ENCODE measurements around the gene VPS50. TPM values are rescaled to one million over a fixed set of nuclear protein-coding genes. Genes with fewer than 3 reads are reported as not detected.

Gene VPS50
- total and polyA plus RNA-seq, 2 donors (not counting 3 experiments of a cell fraction or from before 2014, with no cell fraction given) = 6.6 to 25.6 TPM

GRCh38 chr7:93315896-93316295, 83.7 kb downstream of the VPS50 start:
- CTCF ChIA-PET = no interaction called here
- no peak for FAIRE-seq
- intact Hi-C loops (cut with micrococcal nuclease) = no loop called here
- Histone ChIP-seq H3K36me3 (ENCODE audit: control insufficient read depth in 2 of 2, extremely low read depth in 1 of 2, insufficient read depth in 2 of 2, low read length in 2 of 2) (peaks cover 2% of the 10 kb centered on the region in 2 experiments), H3K9me3 (replicated peaks; ENCODE audit: control insufficient read depth, insufficient read depth, low read length) (no peaks in the 10 kb centered on the region), H3K9me1 (replicated peaks; ENCODE audit: control insufficient read depth, extremely low read depth, insufficient read depth, low read length) (no peaks in the 10 kb centered on the region), H3K27ac (ENCODE audit: insufficient read depth, low read depth, low read length) (no peak overlapping the region), H3K4me1 (ENCODE audit: control insufficient read depth, extremely low read depth, insufficient read depth, low read length) (peaks cover 13% of the 10 kb centered on the region), H3K9ac (replicated peaks; ENCODE audit: extremely low read depth, insufficient read depth, low read length) (no peak overlapping the region), H2AFZ (ENCODE audit: low read depth, low read length) (no peak overlapping the region), H3K4me3 (replicated peaks in 1 of 3; ENCODE audit: insufficient read depth in 1 of 3, low read depth in 1 of 3, low read length in 3 of 3) (no peak overlapping the region), H3K27me3 (ENCODE audit: control insufficient read depth in 2 of 2, insufficient read depth in 2 of 2, low read length in 2 of 2) (no peaks in the 10 kb centered on the region), H4K20me1 (replicated peaks; ENCODE audit: control insufficient read depth, extremely low read depth, insufficient read depth, low read length) (no peaks in the 10 kb centered on the region), H3K79me2 (ENCODE audit: control insufficient read depth, insufficient read depth, low read length) (no peaks in the 10 kb centered on the region), H3K4me2 (ENCODE audit: insufficient read depth, low read length) (peak overlapping the region; percentile 14)
- peak; percentile 31 for DNase-seq (ENCODE audit: low read depth, low spot score)
- no peak for TF ChIP-seq GATA2 (IDR thresholded peaks at IDR 0.05; ENCODE audit: insufficient read depth, insufficient read length, low read depth, low read length)
- TF ChIP-seq FOS (IDR thresholded peaks at IDR 0.05; ENCODE audit: borderline replicate concordance, insufficient read depth, low read length) = peak; percentile 62
- dilution Hi-C loops (cut with MboI; ENCODE audit: extremely low pct_ligation_motif_present, low sequenced_read_pairs) = no loop called here
- POLR2A ChIA-PET = no interaction called here
- BruUV-seq (replicated peaks) = no TSS peak

- Histone ChIP-seq H3K4me2 (ENCODE audit: insufficient read depth, low read length) (no peak overlapping the region), H3K9me3 (replicated peaks; ENCODE audit: control insufficient read depth, insufficient read depth, low read length) (no peaks in the 10 kb centered on the region)
- intact Hi-C loops (cut with micrococcal nuclease) = no loop called here
Measured at GRCh38 chr7:93316730-93317129, 84.6 kb downstream of the VPS50 start.

More at GRCh38 chr7:93316730-93317129, 84.6 kb downstream of the VPS50 start:
- no peaks in the 10 kb centered on the region for H3K79me2 ChIP-seq (ENCODE audit: control insufficient read depth, insufficient read depth, low read length)
- no peaks in the 10 kb centered on the region for H4K20me1 ChIP-seq (replicated peaks; ENCODE audit: control insufficient read depth, extremely low read depth, insufficient read depth, low read length)
- H3K9me1 ChIP-seq (replicated peaks; ENCODE audit: control insufficient read depth, extremely low read depth, insufficient read depth, low read length) = no peaks in the 10 kb centered on the region
- H3K27ac ChIP-seq (ENCODE audit: insufficient read depth, low read depth, low read length) = no peak overlapping the region
- TF ChIP-seq CTCF (IDR thresholded peaks at IDR 0.05; ENCODE audit: extremely low read depth in 1 of 2, insufficient read depth in 1 of 2, low read depth in 1 of 2, low read length in 2 of 2) (no peak), POLR2AphosphoS5 (IDR thresholded peaks at IDR 0.05; ENCODE audit: insufficient read depth, low read depth, low read length) (no peak), MAX (IDR thresholded peaks at IDR 0.05; ENCODE audit: insufficient read depth, insufficient read length) (no peak), GATA2 (IDR thresholded peaks at IDR 0.05; ENCODE audit: insufficient read depth, insufficient read length, low read depth, low read length) (no peak), POLR2A (IDR thresholded peaks at IDR 0.05; ENCODE audit: low read depth, low read length) (no peak), MYC (IDR thresholded peaks at IDR 0.05; ENCODE audit: low read depth, low read length) (no peak), EZH2 (IDR thresholded peaks at IDR 0.05; ENCODE audit: borderline replicate concordance, low read depth, low read length, severe bottlenecking) (no peak), JUN (IDR thresholded peaks at IDR 0.05; ENCODE audit: borderline replicate concordance, insufficient read depth, insufficient read length, low read depth) (no peak), FOS (IDR thresholded peaks at IDR 0.05; ENCODE audit: borderline replicate concordance, insufficient read depth, low read length) (no peak)
- CTCF ChIA-PET = no interaction called here
- peaks cover 13% of the 10 kb centered on the region for H3K4me1 ChIP-seq (ENCODE audit: control insufficient read depth, extremely low read depth, insufficient read depth, low read length)
- no TSS peak for BruUV-seq (replicated peaks)
- no peak for FAIRE-seq
- H3K9ac ChIP-seq (replicated peaks; ENCODE audit: extremely low read depth, insufficient read depth, low read length) = no peak overlapping the region
- H2AFZ ChIP-seq (ENCODE audit: low read depth, low read length) = no peak overlapping the region
- no peak for DNase-seq (ENCODE audit: low read depth, low spot score)
- dilution Hi-C loops (cut with MboI; ENCODE audit: extremely low pct_ligation_motif_present, low sequenced_read_pairs) = no loop called here
- H3K4me3 ChIP-seq (replicated peaks in 1 of 3; ENCODE audit: insufficient read depth in 1 of 3, low read depth in 1 of 3, low read length in 3 of 3) = no peak overlapping the region
- POLR2A ChIA-PET = no interaction called here
- H3K36me3 ChIP-seq (ENCODE audit: control insufficient read depth in 2 of 2, extremely low read depth in 1 of 2, insufficient read depth in 2 of 2, low read length in 2 of 2) = peaks cover 2% of the 10 kb centered on the region in 2 experiments
- no peaks in the 10 kb centered on the region for H3K27me3 ChIP-seq (ENCODE audit: control insufficient read depth in 2 of 2, insufficient read depth in 2 of 2, low read length in 2 of 2)
